ENCODE measurements around the gene HOXA13.

DNA sequence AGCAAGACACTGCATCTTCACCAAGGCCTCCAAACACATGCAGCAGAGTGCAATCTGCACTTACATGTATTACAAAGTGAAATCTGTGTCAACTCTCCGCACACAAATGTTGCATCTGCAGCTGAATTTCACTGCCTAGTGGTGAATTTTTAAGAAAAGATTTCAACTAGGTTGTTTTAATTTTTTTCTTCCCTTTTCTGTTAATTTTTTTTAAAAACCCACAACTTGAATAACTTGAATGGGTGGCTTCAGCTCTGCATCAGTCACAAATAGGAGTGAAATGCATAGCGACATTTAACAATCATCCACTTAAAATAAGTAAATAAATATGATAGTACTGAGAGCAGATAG, 5.9 kb downstream of the HOXA13 start:
- no peak for TF ChIP-seq ZNF830 (tag by site-specific recombination; IDR thresholded peaks at IDR 0.05; ENCODE audit: low read depth)
- TF ChIP-seq, protein P1, sequence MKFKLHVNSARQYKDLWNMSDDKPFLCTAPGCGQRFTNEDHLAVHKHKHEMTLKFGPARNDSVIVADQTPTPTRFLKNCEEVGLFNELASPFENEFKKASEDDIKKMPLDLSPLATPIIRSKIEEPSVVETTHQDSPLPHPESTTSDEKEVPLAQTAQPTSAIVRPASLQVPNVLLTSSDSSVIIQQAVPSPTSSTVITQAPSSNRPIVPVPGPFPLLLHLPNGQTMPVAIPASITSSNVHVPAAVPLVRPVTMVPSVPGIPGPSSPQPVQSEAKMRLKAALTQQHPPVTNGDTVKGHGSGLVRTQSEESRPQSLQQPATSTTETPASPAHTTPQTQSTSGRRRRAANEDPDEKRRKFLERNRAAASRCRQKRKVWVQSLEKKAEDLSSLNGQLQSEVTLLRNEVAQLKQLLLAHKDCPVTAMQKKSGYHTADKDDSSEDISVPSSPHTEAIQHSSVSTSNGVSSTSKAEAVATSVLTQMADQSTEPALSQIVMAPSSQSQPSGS (tag by site-specific recombination; IDR thresholded peaks at IDR 0.05; ENCODE audit: low read depth), result no peak
- TF ChIP-seq, protein P2, sequence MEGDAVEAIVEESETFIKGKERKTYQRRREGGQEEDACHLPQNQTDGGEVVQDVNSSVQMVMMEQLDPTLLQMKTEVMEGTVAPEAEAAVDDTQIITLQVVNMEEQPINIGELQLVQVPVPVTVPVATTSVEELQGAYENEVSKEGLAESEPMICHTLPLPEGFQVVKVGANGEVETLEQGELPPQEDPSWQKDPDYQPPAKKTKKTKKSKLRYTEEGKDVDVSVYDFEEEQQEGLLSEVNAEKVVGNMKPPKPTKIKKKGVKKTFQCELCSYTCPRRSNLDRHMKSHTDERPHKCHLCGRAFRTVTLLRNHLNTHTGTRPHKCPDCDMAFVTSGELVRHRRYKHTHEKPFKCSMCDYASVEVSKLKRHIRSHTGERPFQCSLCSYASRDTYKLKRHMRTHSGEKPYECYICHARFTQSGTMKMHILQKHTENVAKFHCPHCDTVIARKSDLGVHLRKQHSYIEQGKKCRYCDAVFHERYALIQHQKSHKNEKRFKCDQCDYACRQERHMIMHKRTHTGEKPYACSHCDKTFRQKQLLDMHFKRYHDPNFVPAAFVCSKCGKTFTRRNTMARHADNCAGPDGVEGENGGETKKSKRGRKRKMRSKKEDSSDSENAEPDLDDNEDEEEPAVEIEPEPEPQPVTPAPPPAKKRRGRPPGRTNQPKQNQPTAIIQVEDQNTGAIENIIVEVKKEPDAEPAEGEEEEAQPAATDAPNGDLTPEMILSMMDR (tag by site-specific recombination; IDR thresholded peaks at IDR 0.05), result no peak
- no peak for TF ChIP-seq BCL11A (tag by site-specific recombination; IDR thresholded peaks at IDR 0.05; ENCODE audit: low read depth)
- TF ChIP-seq ZNF175 (tag by site-specific recombination; IDR thresholded peaks at IDR 0.05), result no peak
- no peak for TF ChIP-seq ZNF571 (tag by site-specific recombination; IDR thresholded peaks at IDR 0.05)
- no peak for TF ChIP-seq ZNF664 (tag by site-specific recombination; IDR thresholded peaks at IDR 0.05)
- TF ChIP-seq SETDB1 (IDR thresholded peaks at IDR 0.05; ENCODE audit: insufficient read length, low read length), result no peak
- TF ChIP-seq ZNF311 (tag by site-specific recombination; IDR thresholded peaks at IDR 0.05; ENCODE audit: borderline replicate concordance), result no peak
- no peak for TF ChIP-seq YY1 (tag by site-specific recombination; IDR thresholded peaks at IDR 0.05)
- TF ChIP-seq ZBTB7A (tag by site-specific recombination; IDR thresholded peaks at IDR 0.05; ENCODE audit: low read depth), result no peak
- TF ChIP-seq ZFHX2 (tag by site-specific recombination; conservative IDR thresholded peaks at IDR 0.05), result no peak
- no peak for TF ChIP-seq ZXDB (tag by site-specific recombination; IDR thresholded peaks at IDR 0.05)
- TF ChIP-seq SALL2 (tag by site-specific recombination; IDR thresholded peaks at IDR 0.05; ENCODE audit: borderline replicate concordance), result no peak
